Measurements from ENCODE around the gene ITGAD. TPM values are rescaled to one million over a fixed set of nuclear protein-coding genes. Genes with fewer than 3 reads are reported as not detected.

ITGAD gene
- polyA plus RNA-seq, 2 of the 4 experiments (the other 2 are of a cell fraction) = not detected

GRCh38 chr16:31464348-31464769 lies 71.2 kb downstream of the ITGAD start:
- Histone ChIP-seq H3K27ac (no peak overlapping the region), H3K4me2 (no peak overlapping the region), H3K9me3 (no peaks in the 10 kb centered on the region), H3K4me1 (peaks cover 4% of the 10 kb centered on the region; the same call in 2 of the 3 replicates), H3K4me3 (no peak overlapping the region)
- ATAC-seq = no peak
- TF ChIP-seq, protein P1, sequence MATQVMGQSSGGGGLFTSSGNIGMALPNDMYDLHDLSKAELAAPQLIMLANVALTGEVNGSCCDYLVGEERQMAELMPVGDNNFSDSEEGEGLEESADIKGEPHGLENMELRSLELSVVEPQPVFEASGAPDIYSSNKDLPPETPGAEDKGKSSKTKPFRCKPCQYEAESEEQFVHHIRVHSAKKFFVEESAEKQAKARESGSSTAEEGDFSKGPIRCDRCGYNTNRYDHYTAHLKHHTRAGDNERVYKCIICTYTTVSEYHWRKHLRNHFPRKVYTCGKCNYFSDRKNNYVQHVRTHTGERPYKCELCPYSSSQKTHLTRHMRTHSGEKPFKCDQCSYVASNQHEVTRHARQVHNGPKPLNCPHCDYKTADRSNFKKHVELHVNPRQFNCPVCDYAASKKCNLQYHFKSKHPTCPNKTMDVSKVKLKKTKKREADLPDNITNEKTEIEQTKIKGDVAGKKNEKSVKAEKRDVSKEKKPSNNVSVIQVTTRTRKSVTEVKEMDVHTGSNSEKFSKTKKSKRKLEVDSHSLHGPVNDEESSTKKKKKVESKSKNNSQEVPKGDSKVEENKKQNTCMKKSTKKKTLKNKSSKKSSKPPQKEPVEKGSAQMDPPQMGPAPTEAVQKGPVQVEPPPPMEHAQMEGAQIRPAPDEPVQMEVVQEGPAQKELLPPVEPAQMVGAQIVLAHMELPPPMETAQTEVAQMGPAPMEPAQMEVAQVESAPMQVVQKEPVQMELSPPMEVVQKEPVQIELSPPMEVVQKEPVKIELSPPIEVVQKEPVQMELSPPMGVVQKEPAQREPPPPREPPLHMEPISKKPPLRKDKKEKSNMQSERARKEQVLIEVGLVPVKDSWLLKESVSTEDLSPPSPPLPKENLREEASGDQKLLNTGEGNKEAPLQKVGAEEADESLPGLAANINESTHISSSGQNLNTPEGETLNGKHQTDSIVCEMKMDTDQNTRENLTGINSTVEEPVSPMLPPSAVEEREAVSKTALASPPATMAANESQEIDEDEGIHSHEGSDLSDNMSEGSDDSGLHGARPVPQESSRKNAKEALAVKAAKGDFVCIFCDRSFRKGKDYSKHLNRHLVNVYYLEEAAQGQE (IDR thresholded peaks at IDR 0.05) = no peak
- no peak for TF ChIP-seq FOSB (CRISPR knock-in tag; IDR thresholded peaks at IDR 0.05)
- no peak for TF ChIP-seq JUNB (IDR thresholded peaks at IDR 0.05)
- TF ChIP-seq ELK1 (IDR thresholded peaks at IDR 0.05; ENCODE audit: low read depth, low read length) = no peak
- no peak for TF ChIP-seq HOXB5 (CRISPR knock-in tag; IDR thresholded peaks at IDR 0.05)
- TF ChIP-seq, protein P2, sequence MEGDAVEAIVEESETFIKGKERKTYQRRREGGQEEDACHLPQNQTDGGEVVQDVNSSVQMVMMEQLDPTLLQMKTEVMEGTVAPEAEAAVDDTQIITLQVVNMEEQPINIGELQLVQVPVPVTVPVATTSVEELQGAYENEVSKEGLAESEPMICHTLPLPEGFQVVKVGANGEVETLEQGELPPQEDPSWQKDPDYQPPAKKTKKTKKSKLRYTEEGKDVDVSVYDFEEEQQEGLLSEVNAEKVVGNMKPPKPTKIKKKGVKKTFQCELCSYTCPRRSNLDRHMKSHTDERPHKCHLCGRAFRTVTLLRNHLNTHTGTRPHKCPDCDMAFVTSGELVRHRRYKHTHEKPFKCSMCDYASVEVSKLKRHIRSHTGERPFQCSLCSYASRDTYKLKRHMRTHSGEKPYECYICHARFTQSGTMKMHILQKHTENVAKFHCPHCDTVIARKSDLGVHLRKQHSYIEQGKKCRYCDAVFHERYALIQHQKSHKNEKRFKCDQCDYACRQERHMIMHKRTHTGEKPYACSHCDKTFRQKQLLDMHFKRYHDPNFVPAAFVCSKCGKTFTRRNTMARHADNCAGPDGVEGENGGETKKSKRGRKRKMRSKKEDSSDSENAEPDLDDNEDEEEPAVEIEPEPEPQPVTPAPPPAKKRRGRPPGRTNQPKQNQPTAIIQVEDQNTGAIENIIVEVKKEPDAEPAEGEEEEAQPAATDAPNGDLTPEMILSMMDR (IDR thresholded peaks at IDR 0.05) = no peak
- TF ChIP-seq, protein P3, sequence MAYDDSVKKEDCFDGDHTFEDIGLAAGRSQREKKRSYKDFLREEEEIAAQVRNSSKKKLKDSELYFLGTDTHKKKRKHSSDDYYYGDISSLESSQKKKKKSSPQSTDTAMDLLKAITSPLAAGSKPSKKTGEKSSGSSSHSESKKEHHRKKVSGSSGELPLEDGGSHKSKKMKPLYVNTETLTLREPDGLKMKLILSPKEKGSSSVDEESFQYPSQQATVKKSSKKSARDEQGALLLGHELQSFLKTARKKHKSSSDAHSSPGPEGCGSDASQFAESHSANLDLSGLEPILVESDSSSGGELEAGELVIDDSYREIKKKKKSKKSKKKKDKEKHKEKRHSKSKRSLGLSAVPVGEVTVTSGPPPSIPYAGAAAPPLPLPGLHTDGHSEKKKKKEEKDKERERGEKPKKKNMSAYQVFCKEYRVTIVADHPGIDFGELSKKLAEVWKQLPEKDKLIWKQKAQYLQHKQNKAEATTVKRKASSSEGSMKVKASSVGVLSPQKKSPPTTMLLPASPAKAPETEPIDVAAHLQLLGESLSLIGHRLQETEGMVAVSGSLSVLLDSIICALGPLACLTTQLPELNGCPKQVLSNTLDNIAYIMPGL (CRISPR knock-in tag; IDR thresholded peaks at IDR 0.05; ENCODE audit: borderline replicate concordance) = no peak
- WGBS (ENCODE audit: missing lambda C conversion rate) = 96% methylated on average over 30 of the region's 36 CpGs
- ChIA-PET POLR2A (no interaction called here), CTCF (no interaction called here)
- no peak for FAIRE-seq
- DNase-seq (ENCODE audit: low read depth in 1 of 2, low spot score in 1 of 2) = no peak

DNA sequence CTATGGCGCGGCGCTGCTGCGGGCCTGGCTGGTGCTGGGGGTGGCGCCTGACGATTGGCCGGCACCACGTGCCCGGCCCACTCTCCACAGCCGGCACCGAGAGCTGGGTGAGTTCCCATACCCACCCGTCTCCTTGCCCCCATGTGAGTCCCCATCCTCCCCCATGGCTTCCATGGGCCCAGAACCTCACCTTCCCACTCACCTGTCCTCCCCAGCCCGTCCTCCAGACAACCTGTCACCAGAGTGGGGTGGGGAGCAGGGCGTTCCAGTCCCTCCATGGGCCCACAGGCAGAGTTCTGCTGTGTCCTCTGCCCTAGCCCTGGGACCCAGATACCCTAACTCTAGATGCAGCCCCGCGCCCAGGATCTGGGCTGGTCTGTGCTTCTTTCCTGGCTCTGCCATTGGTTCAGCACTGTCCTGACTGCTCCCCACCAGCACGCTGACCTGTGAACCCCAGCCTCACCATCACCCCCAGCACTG lies 71.7 kb downstream of the ITGAD start:
- no peak for DNase-seq (ENCODE audit: low read depth in 1 of 2, low spot score in 1 of 2)

More for the DNA sequence above, 71.7 kb downstream of the ITGAD start:
- ChIA-PET CTCF (no interaction called here), POLR2A (no interaction called here)
- H3K9me3 ChIP-seq = no peaks in the 10 kb centered on the region
- no peak overlapping the region for H3K4me3 ChIP-seq
- no peak overlapping the region for H3K27ac ChIP-seq
- ATAC-seq (no peak), FAIRE-seq (no peak)
- H3K4me2 ChIP-seq = no peak overlapping the region
- TF ChIP-seq HOXB5 (CRISPR knock-in tag; IDR thresholded peaks at IDR 0.05) (no peak), BHLHE40 (IDR thresholded peaks at IDR 0.05; ENCODE audit: low read depth, low read length) (no peak), JUNB (IDR thresholded peaks at IDR 0.05) (no peak), TP53 (CRISPR knock-in tag; IDR thresholded peaks at IDR 0.05) (no peak), RAD21 (conservative IDR thresholded peaks at IDR 0.05 in 1 of 2, IDR thresholded peaks at IDR 0.05 in 1 of 2) (no peak), TFCP2L1 (CRISPR knock-in tag; IDR thresholded peaks at IDR 0.05) (no peak), JUN (IDR thresholded peaks at IDR 0.05) (no peak), NFE2L2 (conservative IDR thresholded peaks at IDR 0.05; ENCODE audit: low read length) (no peak), KDM1A (IDR thresholded peaks at IDR 0.05; ENCODE audit: low read depth) (no peak), MAZ (IDR thresholded peaks at IDR 0.05; ENCODE audit: borderline replicate concordance, low read depth, low read length) (no peak), ESRRA (IDR thresholded peaks at IDR 0.05; ENCODE audit: borderline replicate concordance, low read length) (no peak), GATA3 (IDR thresholded peaks at IDR 0.05; ENCODE audit: borderline replicate concordance) (no peak), CHD2 (IDR thresholded peaks at IDR 0.05; ENCODE audit: low read length, partially characterized antibody) (no peak), SREBF2 (IDR thresholded peaks at IDR 0.05) (no peak), EP300 (IDR thresholded peaks at IDR 0.05) (no peak), ZNF302 (CRISPR knock-in tag; IDR thresholded peaks at IDR 0.05) (no peak)
- TF ChIP-seq, protein P3 (CRISPR knock-in tag; IDR thresholded peaks at IDR 0.05; ENCODE audit: borderline replicate concordance) = no peak
- TF ChIP-seq, protein P4, sequence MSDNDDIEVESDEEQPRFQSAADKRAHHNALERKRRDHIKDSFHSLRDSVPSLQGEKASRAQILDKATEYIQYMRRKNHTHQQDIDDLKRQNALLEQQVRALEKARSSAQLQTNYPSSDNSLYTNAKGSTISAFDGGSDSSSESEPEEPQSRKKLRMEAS (IDR thresholded peaks at IDR 0.05) = no peak
- H3K4me1 ChIP-seq = peaks cover 4% of the 10 kb centered on the region; the same call in 2 of the 3 replicates
- 94% methylated on average over 17 of the region's 17 CpGs for WGBS (ENCODE audit: missing lambda C conversion rate)
